Measurements from ENCODE around the gene RPL23. TPM values are rescaled to one million over a fixed set of nuclear protein-coding genes. Genes with fewer than 3 reads are reported as not detected.

The RPL23 gene
- total and polyA plus RNA-seq, 10 of the 15 experiments (the other 5 are each of a cell fraction or from before 2014, with no cell fraction given) = 2,200 to 4,821 (median 3,043) TPM

- WGBS (ENCODE audit: insufficient coverage, insufficient replicate concordance, low lambda C conversion rate, missing lambda C conversion rate) = 3% methylated on average over 2 of the region's 2 CpGs
- peaks cover 16% of the 10 kb centered on the region; the same call in 1 of the 2 replicates for H4K20me1 ChIP-seq (ENCODE audit: control insufficient read depth, insufficient read depth)
- no peak overlapping the region for H3K27ac ChIP-seq (ENCODE audit: control insufficient read depth, insufficient read depth)
- ChIA-PET POLR2A (interaction anchor here (0.9 to 1.7 kb wide), 4 partner anchors 18 to 53 kb away, joined by 3 to 6 read pairs (median 4); partner anchors contain the start of genes CWC25 and LASP1), CTCF (interaction anchor here (1.4 kb wide), 1 partner anchor 175 kb away, joined by 4 read pairs; no protein-coding TSS in a partner anchor), SMC1A (ENCODE audit: uncharacterized antibody, unreplicated experiment) (interaction anchor here (1.0 to 4.1 kb wide), 4 partner anchors 16 to 28 kb away, joined by 3 to 18 read pairs (median 5); partner anchors contain the start of genes CWC25 and LASP1), RAD21 (ENCODE audit: unreplicated experiment) (interaction anchor here (1.5 to 4.6 kb wide), 2 partner anchors 19 to 302 kb away, joined by 4 to 37 read pairs; partner anchors contain the start of gene LASP1)
- peak overlapping the region; percentile 88 for H3K9ac ChIP-seq (ENCODE audit: control insufficient read depth, insufficient read depth, low read length)
- H3K4me1 ChIP-seq (ENCODE audit: control insufficient read depth, insufficient read depth, low read length) = peaks cover 14% of the 10 kb centered on the region; the same call in 1 of the 2 replicates
- no peaks in the 10 kb centered on the region for H3K9me3 ChIP-seq (replicated peaks; ENCODE audit: control insufficient read depth, insufficient read depth, low read length)
- peak overlapping the region; percentile 94 for H3K4me2 ChIP-seq (ENCODE audit: control insufficient read depth, insufficient read depth)
- peaks cover 36% of the 10 kb centered on the region for H3K79me2 ChIP-seq (ENCODE audit: control insufficient read depth, insufficient read depth, low read length)
- no TSS peak for BruUV-seq (replicated peaks)
- DNase-seq (ENCODE audit: low read depth, low spot score) (no peak), ATAC-seq (no peak), FAIRE-seq (no peak)
- intact Hi-C loops (cut with micrococcal nuclease; ENCODE audit: unreplicated experiment) (no loop called here), in situ Hi-C loops (cut with MboI) (no loop called here)
- H3K36me3 ChIP-seq (ENCODE audit: control insufficient read depth in 2 of 2, insufficient read depth in 2 of 2, low read length in 1 of 2) = peaks cover 8 to 47% of the 10 kb centered on the region in 2 experiments
- H2AFZ ChIP-seq (ENCODE audit: control insufficient read depth, low read depth, low read length) = no peak overlapping the region
- TF ChIP-seq TAF1 (IDR thresholded peaks at IDR 0.05; ENCODE audit: borderline replicate concordance, low read depth, low read length) (no peak), SKIL (IDR thresholded peaks at IDR 0.05; ENCODE audit: low read depth, poor library complexity, severe bottlenecking) (no peak), NKRF (conservative IDR thresholded peaks at IDR 0.05) (no peak), ZBTB40 (IDR thresholded peaks at IDR 0.05; ENCODE audit: borderline replicate concordance) (no peak)
- peak overlapping the region; percentile 88 for H3K4me3 ChIP-seq
- no peaks in the 10 kb centered on the region for H3K27me3 ChIP-seq (replicated peaks in 1 of 2; ENCODE audit: control insufficient read depth in 2 of 2, insufficient read depth in 2 of 2, low read length in 1 of 2)
These were observed 2.1 kb downstream of the RPL23 start for GRCh38 chr17:38851434-38851833.

Measured in GM12878 (cell line).